GM12875 (cell line): Measurements from ENCODE around the gene GCDH.

Experiments
- H3K4me3 ChIP-seq: one replicate; pipeline ENCODE4 v1.5.1; 2011; ENCODE audit warnings: low read depth, low read length, control low read depth
- TF ChIP-seq, protein P1 (sequence below): IDR thresholded peaks from 2 replicates; pipeline ENCODE4 v1.5.1; 2011; ENCODE audit warnings: low read depth, mild to moderate bottlenecking, control low read depth, inconsistent platforms, low read length, moderate library complexity, borderline replicate concordance; ENCODE audit not compliant: insufficient read depth

GCDH gene

DNA sequence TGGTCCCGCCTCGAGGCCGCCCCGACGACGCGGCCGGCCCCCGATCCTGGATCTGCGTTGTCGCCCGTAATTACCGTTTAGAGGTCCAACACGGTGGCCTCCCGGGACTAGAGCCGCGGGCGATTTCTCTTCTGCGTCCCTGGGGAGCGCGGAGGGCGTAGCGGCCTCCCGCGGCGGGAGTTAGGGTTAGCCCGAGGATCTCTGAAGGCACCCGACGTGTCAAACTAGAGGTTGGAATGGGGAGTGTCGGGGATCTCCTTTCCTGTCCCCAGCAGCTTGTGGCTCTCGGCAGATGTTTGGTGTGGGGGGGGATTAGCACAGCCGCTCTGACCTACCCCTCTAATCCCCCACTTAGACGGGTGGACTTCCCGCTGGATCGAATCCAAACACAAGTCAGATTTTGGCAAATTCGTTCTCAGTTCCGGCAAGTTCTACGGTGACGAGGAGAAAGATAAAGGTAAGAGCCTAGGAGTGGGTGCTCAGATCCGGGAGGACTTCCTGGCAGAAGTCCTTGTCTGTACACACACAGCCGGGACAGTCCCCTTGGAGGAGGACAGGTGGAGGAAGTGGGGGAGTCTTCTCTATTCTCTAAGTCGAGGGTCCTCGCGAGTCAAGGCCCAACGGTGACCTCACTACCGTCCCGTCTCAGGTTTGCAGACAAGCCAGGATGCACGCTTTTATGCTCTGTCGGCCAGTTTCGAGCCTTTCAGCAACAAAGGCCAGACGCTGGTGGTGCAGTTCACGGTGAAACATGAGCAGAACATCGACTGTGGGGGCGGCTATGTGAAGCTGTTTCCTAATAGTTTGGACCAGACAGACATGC is 48.0 kb downstream of the GCDH start:
- TF ChIP-seq, protein P1, sequence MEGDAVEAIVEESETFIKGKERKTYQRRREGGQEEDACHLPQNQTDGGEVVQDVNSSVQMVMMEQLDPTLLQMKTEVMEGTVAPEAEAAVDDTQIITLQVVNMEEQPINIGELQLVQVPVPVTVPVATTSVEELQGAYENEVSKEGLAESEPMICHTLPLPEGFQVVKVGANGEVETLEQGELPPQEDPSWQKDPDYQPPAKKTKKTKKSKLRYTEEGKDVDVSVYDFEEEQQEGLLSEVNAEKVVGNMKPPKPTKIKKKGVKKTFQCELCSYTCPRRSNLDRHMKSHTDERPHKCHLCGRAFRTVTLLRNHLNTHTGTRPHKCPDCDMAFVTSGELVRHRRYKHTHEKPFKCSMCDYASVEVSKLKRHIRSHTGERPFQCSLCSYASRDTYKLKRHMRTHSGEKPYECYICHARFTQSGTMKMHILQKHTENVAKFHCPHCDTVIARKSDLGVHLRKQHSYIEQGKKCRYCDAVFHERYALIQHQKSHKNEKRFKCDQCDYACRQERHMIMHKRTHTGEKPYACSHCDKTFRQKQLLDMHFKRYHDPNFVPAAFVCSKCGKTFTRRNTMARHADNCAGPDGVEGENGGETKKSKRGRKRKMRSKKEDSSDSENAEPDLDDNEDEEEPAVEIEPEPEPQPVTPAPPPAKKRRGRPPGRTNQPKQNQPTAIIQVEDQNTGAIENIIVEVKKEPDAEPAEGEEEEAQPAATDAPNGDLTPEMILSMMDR = 0 out of 2 replicates have a peak, but pooled peaks have one; percentile 14
- peak overlapping the region; percentile 97 for H3K4me3 ChIP-seq

- H3K4me3 ChIP-seq = peak overlapping the region; percentile 97
- TF ChIP-seq, protein P1 = no peak
Measured at GRCh38 chr19:12939975-12940423, 49.0 kb downstream of the GCDH start.

- TF ChIP-seq, protein P1 = no peak
- peak overlapping the region; percentile 97 for H3K4me3 ChIP-seq
Measured at GRCh38 chr19:12940897-12941296, 49.9 kb downstream of the GCDH start.

DNA sequence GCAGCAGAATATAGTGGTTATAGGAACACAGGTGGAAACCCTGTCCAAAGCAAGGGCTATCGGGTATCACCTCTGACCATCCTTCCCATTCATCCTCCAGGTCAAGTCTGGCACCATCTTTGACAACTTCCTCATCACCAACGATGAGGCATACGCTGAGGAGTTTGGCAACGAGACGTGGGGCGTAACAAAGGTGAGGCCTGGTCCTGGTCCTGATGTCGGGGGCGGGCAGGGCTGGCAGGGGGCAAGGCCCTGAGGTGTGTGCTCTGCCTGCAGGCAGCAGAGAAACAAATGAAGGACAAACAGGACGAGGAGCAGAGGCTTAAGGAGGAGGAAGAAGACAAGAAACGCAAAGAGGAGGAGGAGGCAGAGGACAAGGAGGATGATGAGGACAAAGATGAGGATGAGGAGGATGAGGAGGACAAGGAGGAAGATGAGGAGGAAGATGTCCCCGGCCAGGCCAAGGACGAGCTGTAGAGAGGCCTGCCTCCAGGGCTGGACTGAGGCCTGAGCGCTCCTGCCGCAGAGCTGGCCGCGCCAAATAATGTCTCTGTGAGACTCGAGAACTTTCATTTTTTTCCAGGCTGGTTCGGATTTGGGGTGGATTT is 52.6 kb downstream of the GCDH start:
- TF ChIP-seq, protein P1 = no peak
- no peak overlapping the region for H3K4me3 ChIP-seq

DNA sequence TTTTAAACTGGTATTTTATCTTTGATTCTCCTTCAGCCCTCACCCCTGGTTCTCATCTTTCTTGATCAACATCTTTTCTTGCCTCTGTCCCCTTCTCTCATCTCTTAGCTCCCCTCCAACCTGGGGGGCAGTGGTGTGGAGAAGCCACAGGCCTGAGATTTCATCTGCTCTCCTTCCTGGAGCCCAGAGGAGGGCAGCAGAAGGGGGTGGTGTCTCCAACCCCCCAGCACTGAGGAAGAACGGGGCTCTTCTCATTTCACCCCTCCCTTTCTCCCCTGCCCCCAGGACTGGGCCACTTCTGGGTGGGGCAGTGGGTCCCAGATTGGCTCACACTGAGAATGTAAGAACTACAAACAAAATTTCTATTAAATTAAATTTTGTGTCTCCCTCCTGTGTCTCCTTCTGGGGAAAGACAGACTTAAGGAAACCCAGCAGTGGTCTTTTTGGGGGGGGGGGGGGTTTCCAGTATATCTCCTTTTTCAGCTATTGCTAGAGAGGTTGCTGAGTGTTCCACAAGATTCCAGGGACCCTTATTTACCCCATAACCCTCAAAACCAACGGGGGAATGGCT is 53.2 kb downstream of the GCDH start:
- H3K4me3 ChIP-seq = no peak overlapping the region

GRCh38 chr19:12945479-12946091 is 54.6 kb downstream of the GCDH start, which contains the start of gene RAD23A:
Gene RAD23A (plus strand): TSS chr19:12945862. CDS start chr19:12945949, 87 bp downstream.
- H3K4me3 ChIP-seq = peak within 1 kb of the TSS; percentile 49
- TF ChIP-seq, protein P1 = no peak

More for the DNA sequence above, 53.2 kb downstream of the GCDH start:
- TF ChIP-seq, protein P1 = no peak
